Lung (tissue), 12 donors: ENCODE measurements around the gene RALY. TPM values are rescaled to one million over a fixed set of nuclear protein-coding genes. Genes with fewer than 3 reads are reported as not detected.

Experiments used
- ATAC-seq: fragments of 200-7000 bp; cut with Tn5 transposase; one replicate; pipeline ENCODE4 v1.9.1; 2020; ENCODE audit warnings: moderate number of reproducible peaks; ENCODE audit not compliant: insufficient read depth, low FRiP score
- DNase-seq, 3 donors: peaks; one replicate each; pipeline ENCODE4 v3.0.0-alpha.2; 2013 to 2017
- H3K27ac ChIP-seq, 2 donors: one replicate each; pipeline ENCODE4 v1.5.1; 2013; ENCODE audit warnings: mild to moderate bottlenecking in 2 of 2, moderate library complexity in 2 of 2, control low read depth in 1 of 2, inconsistent platforms in 1 of 2, low read depth in 1 of 2, low read length in 1 of 2
- H3K27me3 ChIP-seq, 3 donors: one replicate each; pipeline ENCODE4 v1.5.1; 2013; ENCODE audit warnings: low read length in 2 of 3; ENCODE audit not compliant: control insufficient read depth in 3 of 3, insufficient read depth in 3 of 3
- H3K36me3 ChIP-seq, 4 donors: one replicate each; pipeline ENCODE4 v1.5.1; 2013; ENCODE audit warnings: low read length in 4 of 4, mild to moderate bottlenecking in 1 of 4, moderate library complexity in 1 of 4; ENCODE audit not compliant: control insufficient read depth in 4 of 4, insufficient read depth in 4 of 4
- H3K4me1 ChIP-seq, 5 donors: one replicate each; pipeline ENCODE4 v1.5.1; 2013; ENCODE audit warnings: low read length in 5 of 5, mild to moderate bottlenecking in 2 of 5, moderate library complexity in 1 of 5; ENCODE audit not compliant: control insufficient read depth in 5 of 5, insufficient read depth in 5 of 5
- H3K4me3 ChIP-seq: one replicate; pipeline ENCODE4 v1.5.1; 2013; ENCODE audit warnings: mild to moderate bottlenecking, control low read depth, moderate library complexity
- H3K9ac ChIP-seq, 2 donors: one replicate each; pipeline ENCODE4 v1.5.1; 2013; ENCODE audit warnings: low read length in 2 of 2, control low read depth in 1 of 2; ENCODE audit not compliant: insufficient read depth in 1 of 2
- H3K9me3 ChIP-seq, 4 donors: one replicate each; pipeline ENCODE4 v1.5.1; 2013; ENCODE audit warnings: low read length in 3 of 4, mild to moderate bottlenecking in 1 of 4, moderate library complexity in 1 of 4; ENCODE audit not compliant: control insufficient read depth in 4 of 4, insufficient read depth in 3 of 4
- CTCF ChIP-seq: IDR thresholded peaks from 2 replicates; pipeline ENCODE4 v1.5.1; 2012; ENCODE audit warnings: mild to moderate bottlenecking; ENCODE audit errors: control extremely low read depth, extremely low read depth
- WGBS, 2 donors: extraction: QIAGEN DNeasy Blood & Tissue Kit; methylation state at CpG; one replicate each; pipeline ENCODE4 v1.1.7; 2013; 5-methylcytosine and 5-hydroxymethylcytosine counted together
- polyA plus RNA-seq, 2 donors: library from polyadenylated mRNA; stranded (reverse); fragments of 200-250 nt; gene quantifications; one replicate each; pipeline ENCODE4 v1.2.1, GENCODE V29; 2013
- total RNA-seq, 2 donors: library from RNA; depleted of rRNA in 1 of 2; stranded (reverse); fragments of >200 nt in 1 of 2; gene quantifications; one replicate each; pipeline ENCODE4 v1.2.1, GENCODE V29; 2014 to 2021
- donor health status: control.
- donor health status: control.
- donor health status: Bipolar disorder and iron deficiency.
- donor health status: healthy.
- donor health status: DM: yes; HTN: yes; CAD: no.

The RALY gene
- total and polyA plus RNA-seq, 4 donors = 135 to 157 (median 145) TPM

- Histone ChIP-seq H3K4me1 (peaks cover 0 to 2% (median 0%) of the 10 kb centered on the region in 5 donors), H3K4me3 (no peak overlapping the region), H3K36me3 (no peaks in the 10 kb centered on the region), H3K9me3 (no peaks in the 10 kb centered on the region), H3K27me3 (no peaks in the 10 kb centered on the region), H3K27ac (no peak overlapping the region), H3K9ac (no peak overlapping the region)
- WGBS, 2 donors = 96 to 97% methylated on average over 5 of the region's 5 CpGs
- no peak for TF ChIP-seq CTCF
- ATAC-seq = no peak
- no peak for DNase-seq
Observed at GRCh38 chr20:33986560-33987216, 7.0 kb upstream of the RALY start.

- peaks cover 0 to 8% (median 0%) of the 10 kb centered on the region in 4 donors for H3K36me3 ChIP-seq
- H3K27me3 ChIP-seq = no peaks in the 10 kb centered on the region
- H3K27ac ChIP-seq = no peak overlapping the region
- no peak for TF ChIP-seq CTCF
- DNase-seq (no peak), ATAC-seq (no peak)
- peaks cover 1 to 10% (median 4%) of the 10 kb centered on the region in 5 donors for H3K4me1 ChIP-seq
- WGBS, 2 donors = 93 to 97% methylated on average over 4 of the region's 4 CpGs
- no peaks in the 10 kb centered on the region for H3K9me3 ChIP-seq
- no peak overlapping the region for H3K9ac ChIP-seq
- H3K4me3 ChIP-seq = no peak overlapping the region
Observed at GRCh38 chr20:33990075-33990474, 3.6 kb upstream of the RALY start.

GRCh38 chr20:33991502-33991901 is 2.2 kb upstream of the RALY start:
- Histone ChIP-seq H3K9ac (no peak overlapping the region), H3K27me3 (no peaks in the 10 kb centered on the region), H3K9me3 (no peaks in the 10 kb centered on the region), H3K4me3 (no peak overlapping the region), H3K27ac (no peak overlapping the region), H3K36me3 (peaks cover 0 to 8% (median 0%) of the 10 kb centered on the region in 4 donors), H3K4me1 (peaks cover 10 to 23% (median 12%) of the 10 kb centered on the region in 5 donors)
- TF ChIP-seq CTCF = no peak
- DNase-seq (no peak), ATAC-seq (no peak)
- 93 to 94% methylated on average over 6 of the region's 6 CpGs for WGBS, 2 donors
